H54 (cell line): Measurements from ENCODE around the gene MUC2.

ENCODE experiments used
- DNase-seq: peaks from one replicate; pipeline ENCODE4 v3.0.0; 2011; ENCODE audit warnings: low spot score, mixed read lengths; ENCODE audit not compliant: insufficient read length
- FAIRE-seq: peaks from 3 replicates; lab custom pipeline; 2011; peaks lifted over from hg19 to GRCh38; lab: Jason Lieb, UNC
- POLR2A ChIP-seq: IDR thresholded peaks from 2 replicates; pipeline ENCODE4 v1.6.1; 2011; ENCODE audit warnings: low read depth, mild to moderate bottlenecking, low read length

The MUC2 gene

GRCh38 chr11:1121331-1121812, 46.7 kb downstream of the MUC2 start:
- TF ChIP-seq POLR2A, result no peak
- no peak for FAIRE-seq
- DNase-seq, result no peak

GRCh38 chr11:1121813-1122663, 47.4 kb downstream of the MUC2 start:
- no peak for FAIRE-seq
- no peak for TF ChIP-seq POLR2A
- DNase-seq, result peak; percentile 81

- DNase-seq, result no peak
- TF ChIP-seq POLR2A, result no peak
- FAIRE-seq, result no peak
Measured at GRCh38 chr11:1122664-1123002, 48.0 kb downstream of the MUC2 start.

- no peak for TF ChIP-seq POLR2A
- no peak for FAIRE-seq
- no peak for DNase-seq
Measured at GRCh38 chr11:1123970-1124369, 49.3 kb downstream of the MUC2 start.
